Caco-2 (cell line): ENCODE measurements around the gene EXTL1. TPM values are rescaled to one million over a fixed set of nuclear protein-coding genes. Genes with fewer than 3 reads are reported as not detected.

Experiments used
- BruUV-seq: library from RNA; stranded (reverse); fragments of 400-500 nt; replicated peaks from 2 replicates; lab custom pipeline; 2021; lab: Mats Ljungman, UMichigan
- CTCF ChIA-PET: fragments of 300-600 bp; sonication (Branson Sonifier 250); formaldehyde crosslinking; loops from one replicate; lab custom pipeline; 2022; ENCODE audit warnings: antibody characterized with exemption; lab: Charles Lee
- POLR2A ChIA-PET: fragments of 300-600 bp; sonication (Branson Sonifier 250); formaldehyde crosslinking; loops from one replicate; lab custom pipeline; 2022; ENCODE audit warnings: antibody characterized with exemption; lab: Charles Lee
- DNase-seq, 2 experiments: peaks; one replicate each; pipeline versions ENCODE4 v3.0.0 to v3.0.0-alpha.2; 2020 to 2022
- H3K27me3 ChIP-seq: replicated peaks from 2 replicates; pipeline ENCODE4 v1.6.0; 2011; ENCODE audit warnings: low read length; ENCODE audit not compliant: control insufficient read depth, insufficient read depth
- H3K36me3 ChIP-seq: 2 replicates; pipeline ENCODE4 v1.5.1; 2011; ENCODE audit warnings: low read length; ENCODE audit not compliant: control insufficient read depth, insufficient read depth
- H3K4me1 ChIP-seq: fragments of 250-450 bp; sonication (Bioruptor Pico); 2 replicates; pipeline ENCODE4 v1.5.1; 2020; ENCODE audit warnings: mild to moderate bottlenecking
- H3K4me3 ChIP-seq: 2 replicates; pipeline ENCODE4 v1.5.1; 2011; ENCODE audit warnings: low read depth, mild to moderate bottlenecking, control low read depth, low read length
- H3K9me3 ChIP-seq: fragments of 250-450 bp; sonication (Bioruptor Pico); 2 replicates; pipeline ENCODE4 v1.5.1; 2020; ENCODE audit warnings: mild to moderate bottlenecking, moderate library complexity
- H3K27ac Mint-ChIP-seq: one replicate; pipeline ENCODE4 v1.8.0; 2022; ENCODE audit warnings: mixed read lengths; ENCODE audit not compliant: unreplicated experiment
- H3K27me3 Mint-ChIP-seq: one replicate; pipeline ENCODE4 v1.8.0; 2022; ENCODE audit warnings: mixed read lengths; ENCODE audit not compliant: insufficient read depth, unreplicated experiment
- H3K36me3 Mint-ChIP-seq: one replicate; pipeline ENCODE4 v1.8.0; 2022; ENCODE audit warnings: mild to moderate bottlenecking, mixed read lengths; ENCODE audit not compliant: insufficient read depth, unreplicated experiment
- H3K4me1 Mint-ChIP-seq: one replicate; pipeline ENCODE4 v1.8.0; 2022; ENCODE audit warnings: low read depth, mixed read lengths; ENCODE audit not compliant: unreplicated experiment
- H3K4me3 Mint-ChIP-seq: one replicate; pipeline ENCODE4 v1.8.0; 2022; ENCODE audit warnings: mild to moderate bottlenecking, moderate library complexity, mixed read lengths; ENCODE audit not compliant: unreplicated experiment
- H3K9me3 Mint-ChIP-seq: one replicate; pipeline ENCODE4 v1.8.0; 2022; ENCODE audit warnings: mixed read lengths; ENCODE audit not compliant: unreplicated experiment
- intact Hi-C: fragments of 100-400 bp; cut with micrococcal nuclease; formaldehyde crosslinking; loops from one replicate; pipeline ENCODE4 v1.10.0; 2022; ENCODE audit not compliant: unreplicated experiment
- total RNA-seq: library from RNA; stranded (reverse); gene quantifications from 2 replicates; pipeline ENCODE4 v1.2.3, GENCODE V29; 2022
- TF ChIP-seq, protein P1 (sequence below), 2 experiments: fragments of 200-600 bp in 1 of 2; IDR thresholded peaks; 1 replicate in 1 of 2; 2 replicates in 1 of 2; pipeline versions ENCODE4 v1.5.1 to v1.8.0; 2011 to 2022; ENCODE audit warnings: antibody characterized with exemption in 1 of 2, control low read depth in 1 of 2, inconsistent platforms in 1 of 2, low read depth in 1 of 2, low read length in 1 of 2, mild to moderate bottlenecking in 1 of 2, moderate library complexity in 1 of 2; ENCODE audit not compliant: insufficient read depth in 1 of 2, severe bottlenecking in 1 of 2, unreplicated experiment in 1 of 2

Gene EXTL1
- total RNA-seq, 1 experiment from 2014 or later: 0.34 TPM

DNA sequence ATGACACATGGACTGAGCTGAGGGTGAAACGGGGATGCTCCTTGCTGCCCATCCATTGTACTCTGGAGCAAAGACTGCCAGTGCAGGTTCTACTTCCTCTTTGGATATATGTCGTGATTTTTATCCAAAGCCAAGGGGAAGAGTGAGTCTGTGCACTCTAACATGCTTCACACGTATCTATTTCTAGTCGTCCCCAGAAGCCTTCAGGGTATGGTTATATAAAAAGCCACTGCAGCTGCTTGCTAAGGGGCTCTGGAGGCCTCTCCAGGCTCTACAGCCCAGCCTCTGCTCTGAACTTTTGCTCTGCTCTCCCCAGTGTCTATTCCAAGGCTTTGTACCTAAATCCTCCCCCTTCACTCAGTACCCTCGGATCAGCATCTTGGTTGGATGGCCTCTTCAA, 43.8 kb upstream of the EXTL1 start:
- Histone ChIP-seq H3K27me3 (no peaks in the 10 kb centered on the region), H3K36me3 (no peaks in the 10 kb centered on the region), H3K9me3 (no peaks in the 10 kb centered on the region), H3K4me3 (no peak overlapping the region), H3K4me1 (no peaks in the 10 kb centered on the region)
- no TSS peak for BruUV-seq
- ChIA-PET CTCF (no interaction called here), POLR2A (no interaction called here)
- H3K4me3 Mint-ChIP-seq: no peak overlapping the region
- DNase-seq: no peak
- intact Hi-C loops: no loop called here
- H3K27ac Mint-ChIP-seq: no peak overlapping the region
- TF ChIP-seq, protein P1, sequence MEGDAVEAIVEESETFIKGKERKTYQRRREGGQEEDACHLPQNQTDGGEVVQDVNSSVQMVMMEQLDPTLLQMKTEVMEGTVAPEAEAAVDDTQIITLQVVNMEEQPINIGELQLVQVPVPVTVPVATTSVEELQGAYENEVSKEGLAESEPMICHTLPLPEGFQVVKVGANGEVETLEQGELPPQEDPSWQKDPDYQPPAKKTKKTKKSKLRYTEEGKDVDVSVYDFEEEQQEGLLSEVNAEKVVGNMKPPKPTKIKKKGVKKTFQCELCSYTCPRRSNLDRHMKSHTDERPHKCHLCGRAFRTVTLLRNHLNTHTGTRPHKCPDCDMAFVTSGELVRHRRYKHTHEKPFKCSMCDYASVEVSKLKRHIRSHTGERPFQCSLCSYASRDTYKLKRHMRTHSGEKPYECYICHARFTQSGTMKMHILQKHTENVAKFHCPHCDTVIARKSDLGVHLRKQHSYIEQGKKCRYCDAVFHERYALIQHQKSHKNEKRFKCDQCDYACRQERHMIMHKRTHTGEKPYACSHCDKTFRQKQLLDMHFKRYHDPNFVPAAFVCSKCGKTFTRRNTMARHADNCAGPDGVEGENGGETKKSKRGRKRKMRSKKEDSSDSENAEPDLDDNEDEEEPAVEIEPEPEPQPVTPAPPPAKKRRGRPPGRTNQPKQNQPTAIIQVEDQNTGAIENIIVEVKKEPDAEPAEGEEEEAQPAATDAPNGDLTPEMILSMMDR (IDR thresholded peaks at IDR 0.05; ENCODE audit: insufficient read depth in 1 of 2, low read depth in 1 of 2, low read length in 1 of 2, severe bottlenecking in 1 of 2, unreplicated experiment in 1 of 2): no peak
- no peaks in the 10 kb centered on the region for H3K9me3 Mint-ChIP-seq
- H3K27me3 Mint-ChIP-seq: no peaks in the 10 kb centered on the region
- no peaks in the 10 kb centered on the region for H3K4me1 Mint-ChIP-seq
- peaks cover 12% of the 10 kb centered on the region for H3K36me3 Mint-ChIP-seq

DNA sequence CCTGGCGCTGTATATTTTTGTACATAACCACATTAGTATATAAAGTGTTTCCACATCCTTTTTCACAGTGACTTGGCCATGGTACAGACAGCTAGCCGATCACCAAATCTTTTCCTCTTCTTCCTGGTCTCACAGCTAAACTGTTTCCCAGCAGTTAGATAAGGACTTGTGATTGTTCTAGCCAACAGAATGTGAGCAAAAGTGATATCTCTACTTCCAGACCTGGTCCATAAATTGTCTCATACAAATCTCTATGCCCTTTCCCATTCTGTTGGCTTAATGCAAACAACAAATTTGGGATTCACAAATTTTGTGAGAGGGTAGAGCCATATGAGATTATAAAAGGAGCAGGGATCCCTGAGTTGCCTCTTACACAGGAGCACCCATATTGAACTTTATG, 43.2 kb upstream of the EXTL1 start:
- CTCF ChIA-PET: no interaction called here
- POLR2A ChIA-PET: no interaction called here
- Histone ChIP-seq H3K27me3 (no peaks in the 10 kb centered on the region), H3K9me3 (no peaks in the 10 kb centered on the region), H3K36me3 (no peaks in the 10 kb centered on the region), H3K4me1 (no peaks in the 10 kb centered on the region), H3K4me3 (no peak overlapping the region)
- intact Hi-C loops: no loop called here
- TF ChIP-seq, protein P1 (IDR thresholded peaks at IDR 0.05; ENCODE audit: insufficient read depth in 1 of 2, low read depth in 1 of 2, low read length in 1 of 2, severe bottlenecking in 1 of 2, unreplicated experiment in 1 of 2): no peak
- H3K4me1 Mint-ChIP-seq: no peaks in the 10 kb centered on the region
- H3K4me3 Mint-ChIP-seq: no peak overlapping the region
- DNase-seq: no peak
- H3K27me3 Mint-ChIP-seq: no peaks in the 10 kb centered on the region
- BruUV-seq: no TSS peak
- H3K36me3 Mint-ChIP-seq: peaks cover 15% of the 10 kb centered on the region
- no peaks in the 10 kb centered on the region for H3K9me3 Mint-ChIP-seq
- H3K27ac Mint-ChIP-seq: no peak overlapping the region

DNA sequence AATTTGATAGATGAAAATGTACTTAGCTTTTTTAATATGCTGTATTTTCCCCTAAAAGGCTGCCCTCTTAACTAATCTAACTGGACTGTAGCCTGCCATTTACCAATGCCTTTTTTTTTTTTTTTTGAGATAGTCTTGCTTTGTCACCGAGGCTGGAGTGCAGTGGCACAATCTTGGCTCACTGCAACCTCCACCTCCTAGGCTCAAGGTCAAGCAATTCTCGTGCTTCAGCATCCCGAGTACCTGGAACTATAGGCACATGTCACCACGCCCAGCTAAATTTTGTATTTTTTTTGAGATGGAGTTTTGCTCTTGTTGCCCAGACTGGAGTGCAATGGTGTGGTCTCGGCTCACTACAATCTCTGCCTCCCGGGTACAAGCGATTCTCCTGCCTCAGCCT, 42.4 kb upstream of the EXTL1 start:
- no peaks in the 10 kb centered on the region for H3K9me3 Mint-ChIP-seq
- Histone ChIP-seq H3K27me3 (no peaks in the 10 kb centered on the region), H3K9me3 (no peaks in the 10 kb centered on the region), H3K36me3 (no peaks in the 10 kb centered on the region), H3K4me1 (no peaks in the 10 kb centered on the region), H3K4me3 (no peak overlapping the region)
- ChIA-PET POLR2A (no interaction called here), CTCF (no interaction called here)
- no TSS peak for BruUV-seq
- no peak overlapping the region for H3K27ac Mint-ChIP-seq
- H3K4me1 Mint-ChIP-seq: no peaks in the 10 kb centered on the region
- intact Hi-C loops: no loop called here
- H3K27me3 Mint-ChIP-seq: no peaks in the 10 kb centered on the region
- H3K36me3 Mint-ChIP-seq: peaks cover 15% of the 10 kb centered on the region
- no peak overlapping the region for H3K4me3 Mint-ChIP-seq
- TF ChIP-seq, protein P1 (IDR thresholded peaks at IDR 0.05; ENCODE audit: insufficient read depth in 1 of 2, low read depth in 1 of 2, low read length in 1 of 2, severe bottlenecking in 1 of 2, unreplicated experiment in 1 of 2): no peak
- no peak for DNase-seq
